K562 (cell line): ENCODE results near the gene RPS19. TPM values are rescaled to one million over a fixed set of nuclear protein-coding genes. Genes with fewer than 3 reads are reported as not detected.
A peak's percentile ranks its signal among the peaks of the same experiment; 100 is the strongest.

Experiments used
- ATAC-seq: fragments of 200-7000 bp; cut with Tn5 transposase; 3 replicates; pipeline ENCODE4 v1.9.1; 2020; ENCODE audit warnings: moderate library complexity
- BruUV-seq: library from RNA; stranded (reverse); fragments of 400-500 nt; replicated peaks from 2 replicates; lab custom pipeline; 2021; lab: Mats Ljungman, UMichigan
- CTCF ChIA-PET: fragments of 300-600 bp; formaldehyde crosslinking; extraction: SDS; loops from one replicate; lab custom pipeline; 2021; ENCODE audit warnings: low intra/inter-chr PET ratio; lab: Yijun Ruan, JAX
- POLR2A ChIA-PET: fragments of 300-600, 350-650 bp; sonication (Branson Sonifier 250); formaldehyde crosslinking; extraction: SDS; loops from one replicate; lab custom pipeline; 2021; ENCODE audit warnings: antibody characterized with exemption, inconsistent platforms; lab: Yijun Ruan, JAX
- DNase-seq, 4 experiments: peaks; one replicate each; pipeline versions ENCODE4 v3.0.0 to v3.0.0-alpha.2; 2011 to 2018; ENCODE audit warnings: low spot score in 3 of 4, mixed read lengths in 3 of 4; ENCODE audit errors: extremely low read depth in 1 of 4
- FAIRE-seq: peaks from 2 replicates; lab custom pipeline; 2011; peaks lifted over from hg19 to GRCh38; lab: Jason Lieb, UNC
- H2AFZ ChIP-seq: 2 replicates; pipeline ENCODE4 v1.6.0; 2011; ENCODE audit warnings: low read depth, low read length, control low read depth, inconsistent platforms
- H3K27ac ChIP-seq: fragments of 200-600 bp; 3 replicates; pipeline ENCODE4 v1.8.0; 2011; ENCODE audit warnings: low read depth, mild to moderate bottlenecking, control low read depth, inconsistent platforms, low read length, moderate library complexity, mixed read lengths; ENCODE audit errors: extremely low read depth
- H3K27me3 ChIP-seq, 2 experiments: fragments of 300-600 bp in 1 of 2; 2 replicates in 1 of 2; 3 replicates in 1 of 2; pipeline versions ENCODE4 v1.6.0 to v1.8.0; 2011; ENCODE audit warnings: inconsistent platforms in 2 of 2, low read length in 2 of 2, mild to moderate bottlenecking in 1 of 2, mixed read lengths in 1 of 2, moderate library complexity in 1 of 2; ENCODE audit not compliant: control insufficient read depth in 2 of 2, insufficient read depth in 2 of 2
- H3K36me3 ChIP-seq: fragments of 300-600 bp; 3 replicates; pipeline ENCODE4 v1.8.0; 2011; ENCODE audit warnings: mild to moderate bottlenecking, low read length, inconsistent platforms; ENCODE audit not compliant: control insufficient read depth, insufficient read depth
- H3K4me1 ChIP-seq, 2 experiments: fragments of 200-600 bp in 1 of 2; replicated peaks in 1 of 2; 2 replicates in 1 of 2; 3 replicates in 1 of 2; pipeline versions ENCODE4 v1.5.1 to v1.8.0; 2011; ENCODE audit warnings: inconsistent platforms in 2 of 2, low read length in 2 of 2, mild to moderate bottlenecking in 1 of 2, mixed read lengths in 1 of 2, moderate library complexity in 1 of 2; ENCODE audit not compliant: control insufficient read depth in 2 of 2, insufficient read depth in 2 of 2
- H3K4me2 ChIP-seq: 2 replicates; pipeline ENCODE4 v1.6.1; 2011; ENCODE audit warnings: low read length, control low read depth, inconsistent platforms, mixed read lengths; ENCODE audit not compliant: insufficient read depth
- H3K4me3 ChIP-seq: fragments of 200-600 bp; sonication (generic), shearing (Covaris generic); 2 replicates; pipeline ENCODE4 v1.5.1; 2016; ENCODE audit warnings: control low read depth, inconsistent platforms
- H3K79me2 ChIP-seq: fragments of 200-600 bp; 3 replicates; pipeline ENCODE4 v1.8.0; 2011; ENCODE audit warnings: low read length, inconsistent platforms; ENCODE audit not compliant: control insufficient read depth, insufficient read depth
- H3K9ac ChIP-seq, 2 experiments: 2 replicates each; pipeline versions ENCODE4 v1.6.0 to v1.6.1; 2011; ENCODE audit warnings: low read depth in 2 of 2, low read length in 2 of 2, control low read depth in 1 of 2, inconsistent platforms in 1 of 2, mild to moderate bottlenecking in 1 of 2, mixed read lengths in 1 of 2; ENCODE audit not compliant: insufficient read depth in 1 of 2
- H3K9me1 ChIP-seq: one replicate; pipeline ENCODE4 v1.6.0; 2011; ENCODE audit warnings: inconsistent platforms, mild to moderate bottlenecking, low read length, moderate library complexity; ENCODE audit not compliant: control insufficient read depth, insufficient read depth
- H3K9me3 ChIP-seq: replicated peaks from 2 replicates; pipeline ENCODE4 v1.5.1; 2011; ENCODE audit warnings: low read depth, low read length, inconsistent platforms; ENCODE audit not compliant: control insufficient read depth, insufficient read depth
- H4K20me1 ChIP-seq: replicated peaks from 2 replicates; pipeline ENCODE4 v1.6.1; 2011; ENCODE audit warnings: low read length, inconsistent platforms, mixed read lengths; ENCODE audit not compliant: control insufficient read depth, insufficient read depth
- ARID2 ChIP-seq: fragments of 450-650 bp; IDR thresholded peaks from 2 replicates; pipeline ENCODE4 v1.6.1; 2017; ENCODE audit warnings: antibody characterized with exemption, mild to moderate bottlenecking
- CREB5 ChIP-seq: fragments of 250-450 bp; sonication (Bioruptor Pico); IDR thresholded peaks from 2 replicates; pipeline ENCODE4 v1.5.0; 2020; ENCODE audit warnings: mild to moderate bottlenecking
- KDM5B ChIP-seq: fragments of 200-600 bp; sonication (generic); IDR thresholded peaks from 2 replicates; pipeline ENCODE4 v1.6.1; 2012; ENCODE audit warnings: low read depth, mild to moderate bottlenecking, moderate library complexity, low read length, control low read depth, inconsistent platforms; ENCODE audit not compliant: insufficient replicate concordance
- LEF1 ChIP-seq: fragments of 450-650 bp; IDR thresholded peaks from 2 replicates; pipeline ENCODE4 v1.6.1; 2016; ENCODE audit warnings: mild to moderate bottlenecking
- MCM2 ChIP-seq: fragments of 450-650 bp; IDR thresholded peaks from 2 replicates; pipeline ENCODE4 v1.6.1; 2017; ENCODE audit warnings: low read depth, mild to moderate bottlenecking
- MCM7 ChIP-seq, 2 experiments: fragments of 450-650 bp; IDR thresholded peaks; 2 replicates each; pipeline ENCODE4 v1.6.1; 2016 to 2018
- NFIX ChIP-seq: fragments of 250-450 bp; sonication (Bioruptor Pico); IDR thresholded peaks from 2 replicates; pipeline ENCODE4 v1.4.0; 2020; ENCODE audit warnings: low read depth, mild to moderate bottlenecking, moderate library complexity
- NR4A1 ChIP-seq, 2 experiments: fragments of 250-450 bp in 1 of 2; fragments of 450-650 bp in 1 of 2; sonication (Bioruptor Pico) in 1 of 2; IDR thresholded peaks; 2 replicates each; pipeline versions ENCODE4 v1.4.0 to v1.6.1; 2016 to 2020; ENCODE audit warnings: mild to moderate bottlenecking in 2 of 2, missing compliant biosample characterization in 1 of 2, missing genetic modification characterization in 1 of 2, moderate library complexity in 1 of 2
- PHF8 ChIP-seq: fragments of 200-600 bp; sonication (generic); IDR thresholded peaks from 2 replicates; pipeline ENCODE4 v1.6.1; 2012; ENCODE audit warnings: mixed run types, mild to moderate bottlenecking, inconsistent platforms, low read length, moderate library complexity, borderline replicate concordance
- POLR3A ChIP-seq: IDR thresholded peaks from 2 replicates; pipeline ENCODE4 v1.6.1; 2011; ENCODE audit warnings: borderline replicate concordance, mild to moderate bottlenecking, moderate library complexity; ENCODE audit not compliant: insufficient read length, insufficient read depth; ENCODE audit errors: extremely low read depth
- RBM25 ChIP-seq: fragments of 200-400 bp; formaldehyde crosslinking; IDR thresholded peaks from 2 replicates; pipeline ENCODE4 v1.6.1; 2018; ENCODE audit warnings: low read length, low read depth, moderate library complexity; ENCODE audit not compliant: severe bottlenecking
- SPI1 ChIP-seq: IDR thresholded peaks from 2 replicates; pipeline ENCODE4 v1.6.1; 2011; ENCODE audit warnings: low read depth, low read length, control low read depth, borderline replicate concordance
- TFAP4 ChIP-seq: sonication (generic); formaldehyde crosslinking; IDR thresholded peaks from 2 replicates; pipeline ENCODE4 v1.8.0; 2022; ENCODE audit warnings: missing genetic modification reagents, mild to moderate bottlenecking, moderate library complexity, borderline replicate concordance
- TRIM28 ChIP-seq: fragments of 450-650 bp; IDR thresholded peaks from 2 replicates; pipeline ENCODE4 v1.6.1; 2017
- XRCC3 ChIP-seq: fragments of 450-650 bp; IDR thresholded peaks from 2 replicates; pipeline ENCODE4 v1.6.1; 2017; ENCODE audit warnings: mild to moderate bottlenecking, moderate library complexity
- ZBED1 ChIP-seq: IDR thresholded peaks from 2 replicates; pipeline ENCODE4 v1.6.1; 2014
- ZBTB7A ChIP-seq: IDR thresholded peaks from 2 replicates; pipeline ENCODE4 v1.6.1; 2011; ENCODE audit warnings: low read depth, mild to moderate bottlenecking, low read length, moderate library complexity, borderline replicate concordance; ENCODE audit not compliant: control insufficient read depth
- ZEB2 ChIP-seq: fragments of 450-650 bp; IDR thresholded peaks from 2 replicates; pipeline ENCODE4 v1.6.1; 2016
- ZNF12 ChIP-seq: sonication (generic); formaldehyde crosslinking; IDR thresholded peaks from 2 replicates; pipeline ENCODE4 v1.4.0; 2020; ENCODE audit warnings: mild to moderate bottlenecking, missing genetic modification reagents
- ZNF3 ChIP-seq: fragments of 250-450 bp; sonication (Bioruptor Pico); IDR thresholded peaks from 2 replicates; pipeline ENCODE4 v1.5.0; 2021; ENCODE audit warnings: mild to moderate bottlenecking, moderate library complexity
- WGBS: fragments of 100-300 bp; shearing (Covaris generic); methylation state at CpG from one replicate; pipeline ENCODE4 v1.1.6; 2016; ENCODE audit warnings: low coverage, mixed read lengths; ENCODE audit not compliant: insufficient coverage; ENCODE audit errors: missing lambda C conversion rate; 5-methylcytosine and 5-hydroxymethylcytosine counted together
- in situ Hi-C: fragments of 300-500 bp; cut with MboI; formaldehyde crosslinking; loops from 4 replicates; pipeline ENCODE4 v1.15.0; 2018; ENCODE audit warnings: inconsistent platforms, mixed read lengths
- intact Hi-C: fragments of 100-400 bp; cut with micrococcal nuclease; formaldehyde crosslinking; loops from 2 replicates; pipeline ENCODE4 v1.14.2; 2022
- polyA plus RNA-seq, 8 experiments: library from polyadenylated mRNA; depleted of rRNA in 4 of 8; stranded (reverse) in 5 of 8; unstranded in 3 of 8; fragments of >200 nt; fragmentation: Nextera tagmentation in 2 of 8; fragmentation: Illumina TruSeq in 1 of 8; extraction: Ambion mirVana in 2 of 8; extraction: Trizol in 1 of 8; gene quantifications; 2 replicates each; pipeline versions ENCODE4 v1.2.1 to v1.2.3, GENCODE V29; 2011 to 2014; ENCODE audit warnings: inconsistent platforms in 1 of 8, missing spikeins in 1 of 8
- total RNA-seq, 7 experiments: library from RNA; depleted of rRNA in 6 of 7; stranded (reverse); fragments of >200 nt in 6 of 7; fragmentation: Illumina TruSeq in 2 of 7; extraction: Trizol in 2 of 7; gene quantifications; 2 replicates each; pipeline versions ENCODE4 v1.2.1 to v1.2.3, GENCODE V29; 2011 to 2021; ENCODE audit warnings: low replicate concordance in 1 of 7

Gene RPS19
- total and polyA plus RNA-seq, 9 of the 15 experiments (the other 6 are each of a cell fraction or from before 2014, with no cell fraction given) = 1,964 to 3,408 (median 2,747) TPM

- CTCF ChIA-PET = no interaction called here
- Histone ChIP-seq H3K9me3 (no peaks in the 10 kb centered on the region), H3K27ac (peak within 1 kb of the TSS; percentile 60), H3K4me3 (no peak within 1 kb of the TSS), H3K4me1 (peaks cover 33 to 50% of the 10 kb centered on the region in 2 experiments), H3K9ac (peak within 1 kb of the TSS; percentile 31 to 86; a peak in 3 of 4 replicates), H3K36me3 (no peaks in the 10 kb centered on the region), H2AFZ (peak within 1 kb of the TSS; percentile 86), H3K9me1 (no peaks in the 10 kb centered on the region), H3K4me2 (peak within 1 kb of the TSS; percentile 32; the same call in 1 of the 2 replicates), H3K27me3 (no peaks in the 10 kb centered on the region), H4K20me1 (peaks cover 2% of the 10 kb centered on the region; the same call in 1 of the 2 replicates), H3K79me2 (no peaks in the 10 kb centered on the region)
- POLR2A ChIA-PET = interaction anchor here (0.9 to 1.7 kb wide), 2 partner anchors 14 to 81 kb away, joined by 3 to 5 read pairs; no protein-coding TSS in a partner anchor
- ATAC-seq (peak; percentile 20), FAIRE-seq (peak; percentile 77), DNase-seq (peak in 1 of 4 experiments; percentile 53)
- in situ Hi-C loops (no loop called here), intact Hi-C loops (no loop called here)
- no TSS peak for BruUV-seq
- 42% methylated on average over 9 of the region's 9 CpGs for WGBS
- TF ChIP-seq ZBED1 (no peak), ZNF12 (CRISPR knock-in tag) (0 out of 2 replicates have a peak, but pooled peaks have one; percentile 18), NFIX (CRISPR knock-in tag) (no peak), CREB5 (CRISPR knock-in tag) (no peak), ARID2 (no peak), ZEB2 (no peak), ZNF3 (no peak), TFAP4 (CRISPR knock-in tag) (0 out of 2 replicates have a peak, but pooled peaks have one; percentile 26), XRCC3 (no peak), MCM7 (IDR thresholded peaks at IDR 0.05) (no peak), SPI1 (0 out of 2 replicates have a peak, but pooled peaks have one; percentile 48), NR4A1 (CRISPR knock-in tag; IDR thresholded peaks at IDR 0.05) (no peak), NR4A1 (tag; IDR thresholded peaks at IDR 0.05) (no peak), ZBTB7A (peak; percentile 12; the same call in 1 of the 2 replicates), POLR3A (no peak), KDM5B (peak; percentile 63), LEF1 (peak; percentile 41; the same call in 1 of the 2 replicates), RBM25 (no peak), MCM2 (no peak), TRIM28 (no peak), PHF8 (peak; percentile 36; the same call in 1 of the 2 replicates)
Observed at GRCh38 chr19:41876847-41877832, 17.1 kb downstream of the RPS19 start, which contains the start of gene CD79A. CD79A (plus strand) TSS chr19:41877279; CDS start chr19:41877305, 26 bp downstream.
